ENCODE measurements around the gene EP300. TPM values are rescaled to one million over a fixed set of nuclear protein-coding genes. Genes with fewer than 3 reads are reported as not detected.
"Not testable (repeated sequence)": the region's sequence is repeated elsewhere in the genome, so short reads cannot be mapped to it uniquely, and the experiment has no call there.

The EP300 gene
- total and polyA plus RNA-seq, 12 donors = 7.0 to 161 (median 51.8) TPM

- H3K27ac ChIP-seq = no peak overlapping the region
- H3K4me1 ChIP-seq (replicated peaks in 1 of 2) = no peaks in the 10 kb centered on the region
- intact Hi-C loops (cut with DNase I) = no loop called here
- no peak overlapping the region for H3K4me3 ChIP-seq
- peaks cover 0 to 64% of the 10 kb centered on the region in 2 donors for H3K36me3 ChIP-seq (replicated peaks in 1 of 2)
- no peaks in the 10 kb centered on the region for H3K27me3 ChIP-seq
- TF ChIP-seq CTCF (IDR thresholded peaks at IDR 0.05) (no peak), POLR2A (IDR thresholded peaks at IDR 0.05) (no peak)
- 92 to 94% (median 93%) methylated on average over 6 to 9 of the region's 9 CpGs for WGBS, 4 donors
- no peak for DNase-seq
- no peaks in the 10 kb centered on the region for H3K9me3 ChIP-seq (replicated peaks in 1 of 3)
Observed at GRCh38 chr22:41177622-41178424, 85.4 kb downstream of the EP300 start.

- peaks cover 0 to 57% of the 10 kb centered on the region in 2 donors for H3K36me3 ChIP-seq (replicated peaks in 1 of 2)
Observed at GRCh38 chr22:41178425-41178975, 86.1 kb downstream of the EP300 start.

GRCh38 chr22:41180362-41180761 is 88.0 kb downstream of the EP300 start:
- 91 to 98% (median 98%) methylated on average over 4 to 6 of the region's 6 CpGs for WGBS, 4 donors

More at GRCh38 chr22:41178425-41178975, 86.1 kb downstream of the EP300 start:
- intact Hi-C loops (cut with DNase I) = no loop called here
- peak in 4 of 7 donors; percentile 21 to 67 (median 44) for DNase-seq
- H3K27ac ChIP-seq = no peak overlapping the region
- H3K9me3 ChIP-seq (replicated peaks in 1 of 3) = no peaks in the 10 kb centered on the region
- no peaks in the 10 kb centered on the region for H3K4me1 ChIP-seq (replicated peaks in 1 of 2)
- 80 to 86% (median 84%) methylated on average over 7 to 8 of the region's 8 CpGs for WGBS, 4 donors
- no peak for TF ChIP-seq CTCF (IDR thresholded peaks at IDR 0.05)
- no peak for TF ChIP-seq POLR2A (IDR thresholded peaks at IDR 0.05)
- no peaks in the 10 kb centered on the region for H3K27me3 ChIP-seq
- H3K4me3 ChIP-seq = no peak overlapping the region

GRCh38 chr22:41180926-41181325 is 88.5 kb downstream of the EP300 start:
- no peaks in the 10 kb centered on the region for H3K4me1 ChIP-seq (replicated peaks in 1 of 2)
- H3K27ac ChIP-seq = no peak overlapping the region
- WGBS, 4 donors = 84 to 89% (median 87%) methylated on average over 3 of the region's 3 CpGs
- H3K9me3 ChIP-seq (replicated peaks in 1 of 3) = no peaks in the 10 kb centered on the region
- no peaks in the 10 kb centered on the region for H3K27me3 ChIP-seq
- TF ChIP-seq CTCF (IDR thresholded peaks at IDR 0.05) (no peak), POLR2A (IDR thresholded peaks at IDR 0.05) (no peak)
- H3K36me3 ChIP-seq (replicated peaks in 1 of 2) = peaks cover 0 to 33% of the 10 kb centered on the region in 2 donors
- intact Hi-C loops (cut with DNase I) = no loop called here
- no peak overlapping the region for H3K4me3 ChIP-seq
- no peak for DNase-seq

More at GRCh38 chr22:41180362-41180761, 88.0 kb downstream of the EP300 start:
- H3K36me3 ChIP-seq (replicated peaks in 1 of 2) = peaks cover 0 to 39% of the 10 kb centered on the region in 2 donors
- H3K4me3 ChIP-seq; DNase-seq; intact Hi-C loops (cut with DNase I); H3K9me3 ChIP-seq (replicated peaks in 1 of 3); H3K27me3 ChIP-seq; H3K4me1 ChIP-seq (replicated peaks in 1 of 2); H3K27ac ChIP-seq: not testable (repeated sequence)
